Endothelial cell of umbilical vein (primary cell): Measurements from ENCODE around the gene CELF2.
A peak's percentile ranks its signal among the peaks of the same experiment; 100 is the strongest.

Experiments used
- CTCF ChIP-seq, 2 donors: IDR thresholded peaks; 1 replicate in 1 of 2; 2 replicates in 1 of 2; pipeline ENCODE4 v1.5.1; 2011; ENCODE audit warnings: low read length in 2 of 2, mild to moderate bottlenecking in 2 of 2, moderate library complexity in 2 of 2, control low read depth in 1 of 2, inconsistent platforms in 1 of 2, low read depth in 1 of 2; ENCODE audit not compliant: insufficient read depth in 1 of 2; ENCODE audit errors: extremely low read depth in 1 of 2
- EZH2 ChIP-seq: IDR thresholded peaks from 2 replicates; pipeline ENCODE4 v1.6.1; 2012; ENCODE audit warnings: borderline replicate concordance, low read depth, mild to moderate bottlenecking, moderate library complexity, low read length, inconsistent platforms; ENCODE audit not compliant: severe bottlenecking
- FOS ChIP-seq: IDR thresholded peaks from 2 replicates; pipeline ENCODE4 v1.6.1; 2011; ENCODE audit warnings: mild to moderate bottlenecking, low read length, moderate library complexity, borderline replicate concordance; ENCODE audit not compliant: insufficient read depth
- MYC ChIP-seq: IDR thresholded peaks from one replicate; pipeline ENCODE4 v1.6.1; 2011; ENCODE audit warnings: mild to moderate bottlenecking, low read depth, low read length
- POLR2A ChIP-seq: IDR thresholded peaks from 2 replicates; pipeline ENCODE4 v1.6.1; 2012; ENCODE audit warnings: low read depth, mild to moderate bottlenecking, control low read depth, low read length
- POLR2AphosphoS5 ChIP-seq: IDR thresholded peaks from 2 replicates; pipeline ENCODE4 v1.6.1; 2012; ENCODE audit warnings: low read depth, mild to moderate bottlenecking, control low read depth, low read length, moderate library complexity; ENCODE audit not compliant: insufficient read depth

GRCh38 chr10:11345224-11346054 is 327.8 kb downstream of the CELF2 start:
- TF ChIP-seq EZH2 (no peak), CTCF (IDR thresholded peaks at IDR 0.05; ENCODE audit: extremely low read depth in 1 of 2, insufficient read depth in 1 of 2, low read depth in 1 of 2, low read length in 2 of 2) (peak in 1 of 2 donors; percentile 10), POLR2A (no peak), POLR2AphosphoS5 (no peak), MYC (no peak), FOS (peak; percentile 15)
